GM12891 (cell line): Measurements from ENCODE around the gene KLHL6.

Experiments
- PAX5 ChIP-seq: IDR thresholded peaks from 2 replicates; pipeline ENCODE4 v1.6.1; 2011; ENCODE audit warnings: low read length, moderate library complexity, mild to moderate bottlenecking; ENCODE audit not compliant: insufficient read depth, severe bottlenecking
- POLR2A ChIP-seq: IDR thresholded peaks from 2 replicates; pipeline ENCODE4 v1.6.1; 2011; ENCODE audit warnings: low read depth, low read length, control low read depth
- POLR2AphosphoS5 ChIP-seq: IDR thresholded peaks from 2 replicates; pipeline ENCODE4 v1.6.1; 2011; ENCODE audit warnings: low read depth, low read length, control low read depth
- POU2F2 ChIP-seq: IDR thresholded peaks from 2 replicates; pipeline ENCODE4 v1.6.1; 2011; ENCODE audit warnings: low read depth, mild to moderate bottlenecking, control low read depth, low read length, moderate library complexity
- SPI1 ChIP-seq: IDR thresholded peaks from 2 replicates; pipeline ENCODE4 v1.6.1; 2011; ENCODE audit warnings: low read depth, low read length, control low read depth
- TAF1 ChIP-seq: IDR thresholded peaks from 2 replicates; pipeline ENCODE4 v1.6.1; 2011; ENCODE audit warnings: low read depth, low read length, control low read depth

DNA sequence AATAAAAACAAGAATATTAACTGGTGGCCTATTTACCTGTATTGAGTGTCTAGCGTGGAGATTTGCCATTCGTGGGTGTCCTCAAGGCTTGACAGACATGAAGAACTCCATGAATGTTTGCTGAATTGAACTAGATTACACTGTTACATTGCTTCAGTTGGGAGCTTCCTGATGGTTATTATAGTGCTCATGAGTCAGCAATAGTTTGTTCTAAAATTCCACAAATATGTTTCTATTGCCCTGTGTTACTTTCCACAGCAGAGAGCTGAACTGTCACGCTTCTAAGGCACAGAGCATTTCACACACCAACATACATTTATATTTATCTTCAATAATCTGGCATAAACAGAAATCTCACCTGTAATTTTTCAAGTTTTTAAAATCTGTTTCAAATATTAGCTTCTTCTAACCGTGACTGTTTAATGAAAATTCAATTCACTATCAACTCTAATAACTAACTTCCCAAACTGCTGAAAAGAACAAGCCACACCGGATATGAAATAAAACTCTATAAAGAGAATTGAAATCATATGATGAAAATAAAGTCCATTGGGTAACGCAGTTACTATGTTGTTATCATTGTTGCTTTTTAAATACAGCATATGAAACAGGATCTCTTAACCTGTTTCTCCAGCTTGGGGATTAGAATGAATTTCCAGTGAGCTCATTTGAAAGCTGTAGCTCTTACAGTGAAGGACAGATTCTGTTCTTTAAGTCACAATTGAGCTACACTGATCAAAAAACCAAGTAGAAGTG, 65.9 kb downstream of the KLHL6 start:
- TF ChIP-seq TAF1: no peak
- no peak for TF ChIP-seq POLR2A
- no peak for TF ChIP-seq POLR2AphosphoS5
- TF ChIP-seq PAX5: no peak
- TF ChIP-seq SPI1: no peak
- no peak for TF ChIP-seq POU2F2
